Activated CD4-positive, alpha-beta memory T cell treated with anti-CD3 and anti-CD28 coated beads for 36 hours (primary cell): Measurements from ENCODE around the gene CIBAR2. TPM values are rescaled to one million over a fixed set of nuclear protein-coding genes. Genes with fewer than 3 reads are reported as not detected.
"Not testable (repeated sequence)": the region's sequence is repeated elsewhere in the genome, so short reads cannot be mapped to it uniquely, and the experiment has no call there.

Source experiments
- CTCF ChIA-PET: fragments of 350-600 bp; sonication (Branson Sonifier 250); formaldehyde crosslinking; loops from one replicate; lab custom pipeline; 2021; ENCODE audit warnings: antibody characterized with exemption, inconsistent platforms; lab: Charles Lee
- POLR2A ChIA-PET: fragments of 350-600 bp; sonication (Branson Sonifier 250); formaldehyde crosslinking; loops from one replicate; lab custom pipeline; 2021; ENCODE audit warnings: antibody characterized with exemption; lab: Charles Lee
- DNase-seq: peaks from one replicate; pipeline ENCODE4 v3.0.0-alpha.2; 2020
- H3K27ac Mint-ChIP-seq: one replicate; pipeline ENCODE4 v1.8.0; 2021; ENCODE audit warnings: mixed read lengths
- H3K27me3 Mint-ChIP-seq: one replicate; pipeline ENCODE4 v1.8.0; 2021; ENCODE audit warnings: mixed read lengths
- H3K36me3 Mint-ChIP-seq: one replicate; pipeline ENCODE4 v1.8.0; 2021; ENCODE audit warnings: mixed read lengths
- H3K4me1 Mint-ChIP-seq: one replicate; pipeline ENCODE4 v1.8.0; 2021; ENCODE audit warnings: low read depth, mixed read lengths
- H3K4me3 Mint-ChIP-seq: one replicate; pipeline ENCODE4 v1.8.0; 2021; ENCODE audit warnings: mild to moderate bottlenecking, mixed read lengths
- H3K9me3 Mint-ChIP-seq: one replicate; pipeline ENCODE4 v1.8.0; 2021; ENCODE audit warnings: mixed read lengths
- intact Hi-C: fragments of 100-400 bp; cut with micrococcal nuclease; formaldehyde crosslinking; loops from one replicate; pipeline ENCODE4 v1.15.1; 2023
- total RNA-seq, 2 experiments: library from RNA; stranded (reverse); gene quantifications; one replicate each; pipeline ENCODE4 v1.2.3, GENCODE V29; 2021

The CIBAR2 gene
- total RNA-seq, 2 experiments from 2014 or later, result not detected

GRCh38 chr16:85058909-85059308 lies 53.4 kb downstream of the CIBAR2 start:
- DNase-seq, result no peak
- ChIA-PET CTCF (no interaction called here), POLR2A (no interaction called here)
- Mint-ChIP-seq H3K4me3 (no peak overlapping the region), H3K4me1 (peaks cover 39% of the 10 kb centered on the region), H3K27me3 (no peaks in the 10 kb centered on the region), H3K9me3 (no peaks in the 10 kb centered on the region), H3K27ac (no peak overlapping the region), H3K36me3 (peaks cover 1% of the 10 kb centered on the region)
- intact Hi-C loops, result loop anchor here (5.0 kb wide), 1 partner anchor 892 kb away; no protein-coding TSS in a partner anchor

- no peaks in the 10 kb centered on the region for H3K27me3 Mint-ChIP-seq
- H3K27ac Mint-ChIP-seq, result peak overlapping the region; percentile 7
- peaks cover 39% of the 10 kb centered on the region for H3K4me1 Mint-ChIP-seq
- intact Hi-C loops, result loop anchor here (5.0 kb wide), 1 partner anchor 891 kb away; no protein-coding TSS in a partner anchor
- no peaks in the 10 kb centered on the region for H3K9me3 Mint-ChIP-seq
- H3K36me3 Mint-ChIP-seq, result peaks cover 1% of the 10 kb centered on the region
- H3K4me3 Mint-ChIP-seq, result no peak overlapping the region
- DNase-seq, result no peak
- ChIA-PET CTCF (interaction anchor here (1.2 kb wide), 1 partner anchor 29 kb away, joined by 6 read pairs; no protein-coding TSS in a partner anchor), POLR2A (no interaction called here)
These were observed 54.3 kb downstream of the CIBAR2 start for GRCh38 chr16:85057948-85058347.

GRCh38 chr16:85057212-85057889 lies 54.9 kb downstream of the CIBAR2 start:
- Mint-ChIP-seq H3K4me3 (no peak overlapping the region), H3K27ac (peak overlapping the region; percentile 7), H3K36me3 (peaks cover 1% of the 10 kb centered on the region), H3K27me3 (no peaks in the 10 kb centered on the region), H3K4me1 (peaks cover 39% of the 10 kb centered on the region), H3K9me3 (no peaks in the 10 kb centered on the region)
- peak; percentile 23 for DNase-seq
- intact Hi-C loops, result loop anchor here (5.0 kb wide), 1 partner anchor 890 kb away; no protein-coding TSS in a partner anchor
- ChIA-PET CTCF (interaction anchor here (1.2 to 2.3 kb wide), 3 partner anchors 10 to 30 kb away, joined by 4 to 24 read pairs (median 6); partner anchors contain the start of gene KIAA0513), POLR2A (interaction anchor here (2.2 kb wide), 1 partner anchor 30 kb away, joined by 12 read pairs; the partner anchor contains the start of gene KIAA0513)

GRCh38 chr16:85056211-85056748 lies 56.0 kb downstream of the CIBAR2 start:
- Mint-ChIP-seq H3K9me3 (no peaks in the 10 kb centered on the region), H3K4me3 (peak overlapping the region; percentile 64), H3K27me3 (no peaks in the 10 kb centered on the region), H3K4me1 (peaks cover 39% of the 10 kb centered on the region), H3K36me3 (peaks cover 1% of the 10 kb centered on the region), H3K27ac (peak overlapping the region; percentile 90)
- intact Hi-C loops, result loop anchor here (5.0 kb wide), 1 partner anchor 889 kb away; no protein-coding TSS in a partner anchor
- peak; percentile 29 for DNase-seq
- ChIA-PET POLR2A (interaction anchor here (0.7 to 2.3 kb wide), 7 partner anchors 9 to 70 kb away, joined by 3 to 12 read pairs (median 6); partner anchors contain the start of genes KIAA0513 and ZDHHC7), CTCF (interaction anchor here (1.0 to 2.3 kb wide), 8 partner anchors 11 to 384 kb away, joined by 3 to 24 read pairs (median 5); partner anchors contain the start of genes KIAA0513 and ZDHHC7)

- intact Hi-C loops, result loop anchor here (1.0 to 5.0 kb wide), 4 partner anchors 26 to 888 kb away; partner anchors contain the start of gene ZDHHC7
- CTCF ChIA-PET, result interaction anchor here (1.0 to 2.3 kb wide), 8 partner anchors 12 to 383 kb away, joined by 3 to 24 read pairs (median 5); partner anchors contain the start of genes KIAA0513 and ZDHHC7
- H3K36me3 Mint-ChIP-seq, result peaks cover 1% of the 10 kb centered on the region
- peak overlapping the region; percentile 64 for H3K4me3 Mint-ChIP-seq
- POLR2A ChIA-PET, result interaction anchor here (0.7 to 2.3 kb wide), 7 partner anchors 9 to 70 kb away, joined by 3 to 12 read pairs (median 6); partner anchors contain the start of genes KIAA0513 and ZDHHC7
- peaks cover 39% of the 10 kb centered on the region for H3K4me1 Mint-ChIP-seq
- H3K27me3 Mint-ChIP-seq, result no peaks in the 10 kb centered on the region
- H3K27ac Mint-ChIP-seq, result peak overlapping the region; percentile 90
- H3K9me3 Mint-ChIP-seq, result no peaks in the 10 kb centered on the region
- peak; percentile 90 for DNase-seq
These were observed 56.6 kb downstream of the CIBAR2 start for GRCh38 chr16:85055493-85056210.

GRCh38 chr16:85054948-85055492 lies 57.3 kb downstream of the CIBAR2 start:
- ChIA-PET CTCF (interaction anchor here (1.5 to 2.3 kb wide), 5 partner anchors 24 to 383 kb away, joined by 3 to 24 read pairs (median 7); partner anchors contain the start of genes KIAA0513 and ZDHHC7), POLR2A (interaction anchor here (0.7 to 2.3 kb wide), 8 partner anchors 8 to 506 kb away, joined by 3 to 12 read pairs (median 6); partner anchors contain the start of genes KIAA0513 and ZDHHC7)
- intact Hi-C loops, result loop anchor here (1.0 to 5.0 kb wide), 4 partner anchors 26 to 888 kb away; partner anchors contain the start of gene ZDHHC7
- Mint-ChIP-seq H3K27me3 (no peaks in the 10 kb centered on the region), H3K4me1 (peaks cover 39% of the 10 kb centered on the region), H3K9me3 (no peaks in the 10 kb centered on the region), H3K27ac (peak overlapping the region; percentile 90), H3K4me3 (peak overlapping the region; percentile 64), H3K36me3 (peaks cover 1% of the 10 kb centered on the region)
- DNase-seq, result no peak

GRCh38 chr16:85054321-85054720 lies 58.0 kb downstream of the CIBAR2 start:
- CTCF ChIA-PET, result interaction anchor here (0.7 to 2.3 kb wide), 2 partner anchors 32 to 33 kb away, joined by 3 to 18 read pairs; no protein-coding TSS in a partner anchor
- not testable (repeated sequence) for H3K4me3 Mint-ChIP-seq, DNase-seq, H3K27me3 Mint-ChIP-seq, H3K36me3 Mint-ChIP-seq, H3K9me3 Mint-ChIP-seq
- Mint-ChIP-seq H3K4me1 (peaks cover 39% of the 10 kb centered on the region), H3K27ac (peak overlapping the region; percentile 90)
- intact Hi-C loops, result loop anchor here (2.0 kb wide), 1 partner anchor 44 kb away; the partner anchor contains the start of gene ZDHHC7
- POLR2A ChIA-PET, result interaction anchor here (0.7 to 2.3 kb wide), 3 partner anchors 43 to 505 kb away, joined by 4 to 6 read pairs (median 5); partner anchors contain the start of gene ZDHHC7

- no peaks in the 10 kb centered on the region for H3K27me3 Mint-ChIP-seq
- intact Hi-C loops, result no loop called here
- POLR2A ChIA-PET, result no interaction called here
- CTCF ChIA-PET, result no interaction called here
- H3K4me1 Mint-ChIP-seq, result peaks cover 32% of the 10 kb centered on the region
- H3K4me3 Mint-ChIP-seq, result no peak overlapping the region
- no peak overlapping the region for H3K27ac Mint-ChIP-seq
- no peaks in the 10 kb centered on the region for H3K36me3 Mint-ChIP-seq
- DNase-seq, result no peak
- no peaks in the 10 kb centered on the region for H3K9me3 Mint-ChIP-seq
These were observed 59.7 kb downstream of the CIBAR2 start for GRCh38 chr16:85052536-85052935.

GRCh38 chr16:85051683-85052082 lies 60.6 kb downstream of the CIBAR2 start:
- DNase-seq, result no peak
- Mint-ChIP-seq H3K9me3 (no peaks in the 10 kb centered on the region), H3K27me3 (no peaks in the 10 kb centered on the region), H3K36me3 (no peaks in the 10 kb centered on the region), H3K27ac (no peak overlapping the region), H3K4me1 (peaks cover 29% of the 10 kb centered on the region), H3K4me3 (no peak overlapping the region)
- intact Hi-C loops, result no loop called here
- ChIA-PET POLR2A (no interaction called here), CTCF (no interaction called here)

GRCh38 chr16:85051067-85051581 lies 61.1 kb downstream of the CIBAR2 start:
- CTCF ChIA-PET, result no interaction called here
- peaks cover 25% of the 10 kb centered on the region for H3K4me1 Mint-ChIP-seq

More at GRCh38 chr16:85051067-85051581, 61.1 kb downstream of the CIBAR2 start:
- intact Hi-C loops, result no loop called here
- POLR2A ChIA-PET, result no interaction called here
- Mint-ChIP-seq H3K27me3 (no peaks in the 10 kb centered on the region), H3K27ac (no peak overlapping the region), H3K36me3 (peaks cover under 1% of the 10 kb centered on the region), H3K4me3 (no peak overlapping the region), H3K9me3 (no peaks in the 10 kb centered on the region)
- DNase-seq, result no peak
